A172 (cell line): Measurements from ENCODE around the gene NUP205. TPM values are rescaled to one million over a fixed set of nuclear protein-coding genes. Genes with fewer than 3 reads are reported as not detected.
"Not testable (repeated sequence)": the region's sequence is repeated elsewhere in the genome, so short reads cannot be mapped to it uniquely, and the experiment has no call there.

ENCODE experiments used
- DNase-seq: peaks from one replicate; pipeline ENCODE4 v3.0.0-alpha.2; 2015; ENCODE audit warnings: low spot score
- total RNA-seq: library from RNA; depleted of rRNA; stranded (reverse); fragments of >200 nt; shearing (Covaris generic); gene quantifications from 2 replicates; pipeline ENCODE4 v1.2.3, GENCODE V29; 2014

The NUP205 gene
- total RNA-seq, 1 experiment from 2014 or later, result 75.4 TPM

- peak; percentile 77 for DNase-seq
Observed at GRCh38 chr7:135620980-135621850, 63.5 kb downstream of the NUP205 start.

- DNase-seq, result no peak
Observed at GRCh38 chr7:135634191-135634878, 76.6 kb downstream of the NUP205 start.

GRCh38 chr7:135639690-135640089 is 82.0 kb downstream of the NUP205 start:
- DNase-seq, result not testable (repeated sequence)

GRCh38 chr7:135644154-135644553 is 86.4 kb downstream of the NUP205 start:
- DNase-seq, result no peak

DNA sequence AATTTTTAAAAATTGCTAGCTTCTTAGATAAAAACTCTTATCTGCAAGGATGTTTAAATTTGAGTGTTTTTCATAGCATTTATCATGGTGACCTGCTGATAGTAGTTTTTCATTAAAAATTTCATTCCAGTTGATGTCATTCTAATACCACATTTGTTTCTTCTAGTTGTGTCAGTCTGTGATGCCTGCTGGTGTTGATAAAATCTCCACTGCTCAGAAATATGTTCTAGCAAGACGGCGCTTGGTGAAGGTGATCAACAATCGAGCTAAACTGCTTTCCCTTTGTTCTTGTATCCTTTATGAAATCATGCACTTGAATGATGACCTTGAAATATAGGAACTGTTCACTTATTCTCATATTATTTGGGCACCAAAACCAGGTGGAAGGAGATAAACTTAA is 87.0 kb downstream of the NUP205 start:
- DNase-seq, result no peak

- DNase-seq, result peak; percentile 38
Observed at GRCh38 chr7:135645296-135645904, 87.7 kb downstream of the NUP205 start.

GRCh38 chr7:135647755-135648154 is 90.0 kb downstream of the NUP205 start:
- no peak for DNase-seq

DNA sequence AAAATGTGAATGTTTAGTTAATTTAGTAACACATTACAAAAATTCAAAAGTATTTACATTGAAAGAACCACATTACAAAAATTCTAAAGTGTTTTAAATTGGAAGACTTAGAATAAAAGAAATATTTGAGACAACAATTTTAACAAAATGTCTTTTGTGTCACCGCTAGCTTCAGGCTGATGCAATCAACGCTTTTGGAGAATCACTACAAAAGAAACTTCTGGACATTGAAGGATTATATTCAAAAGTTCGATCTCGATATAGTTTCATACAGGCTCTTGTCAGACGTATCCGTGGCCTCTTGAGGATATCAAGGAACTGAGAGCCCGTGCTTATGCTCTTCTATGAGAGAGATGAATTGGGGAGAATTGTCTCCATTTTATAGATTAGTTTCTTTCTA is 90.5 kb downstream of the NUP205 start:
- DNase-seq, result no peak

DNA sequence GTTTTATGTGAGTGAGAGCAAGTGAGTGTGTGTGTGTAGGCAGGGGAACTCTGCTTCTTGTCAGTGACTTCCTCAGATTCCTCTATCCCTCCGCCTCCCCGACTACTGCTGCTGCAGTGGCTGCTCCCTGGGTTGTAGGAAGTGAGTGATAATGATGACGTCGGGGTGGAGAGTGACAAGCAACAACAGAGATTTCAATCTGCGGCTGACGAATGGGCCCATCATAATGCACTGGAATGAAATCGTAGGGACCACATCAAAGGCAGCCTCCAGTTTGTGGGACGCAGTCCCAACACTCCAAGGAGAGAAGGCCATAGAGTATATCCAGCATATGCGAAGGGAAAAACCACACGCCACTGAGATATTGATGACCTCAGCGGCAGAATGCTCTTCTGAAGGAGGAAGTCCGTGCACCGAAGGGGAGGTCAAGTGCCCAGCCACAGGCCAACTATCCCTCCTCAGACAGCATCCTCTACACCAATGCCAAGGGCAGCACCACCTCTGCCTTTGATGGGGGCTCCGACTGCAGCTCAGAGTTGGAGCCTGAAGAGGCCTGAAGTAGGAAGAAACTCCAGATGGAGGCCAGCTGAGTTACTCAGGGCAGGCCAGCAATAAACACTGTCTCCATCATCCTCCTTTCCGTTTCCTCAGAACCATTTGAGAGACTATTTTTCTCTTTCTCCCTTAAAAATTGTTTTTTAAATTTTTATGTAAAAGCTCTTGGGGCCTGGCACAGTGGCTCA is 93.3 kb downstream of the NUP205 start:
- DNase-seq, result peak; percentile 6

DNA sequence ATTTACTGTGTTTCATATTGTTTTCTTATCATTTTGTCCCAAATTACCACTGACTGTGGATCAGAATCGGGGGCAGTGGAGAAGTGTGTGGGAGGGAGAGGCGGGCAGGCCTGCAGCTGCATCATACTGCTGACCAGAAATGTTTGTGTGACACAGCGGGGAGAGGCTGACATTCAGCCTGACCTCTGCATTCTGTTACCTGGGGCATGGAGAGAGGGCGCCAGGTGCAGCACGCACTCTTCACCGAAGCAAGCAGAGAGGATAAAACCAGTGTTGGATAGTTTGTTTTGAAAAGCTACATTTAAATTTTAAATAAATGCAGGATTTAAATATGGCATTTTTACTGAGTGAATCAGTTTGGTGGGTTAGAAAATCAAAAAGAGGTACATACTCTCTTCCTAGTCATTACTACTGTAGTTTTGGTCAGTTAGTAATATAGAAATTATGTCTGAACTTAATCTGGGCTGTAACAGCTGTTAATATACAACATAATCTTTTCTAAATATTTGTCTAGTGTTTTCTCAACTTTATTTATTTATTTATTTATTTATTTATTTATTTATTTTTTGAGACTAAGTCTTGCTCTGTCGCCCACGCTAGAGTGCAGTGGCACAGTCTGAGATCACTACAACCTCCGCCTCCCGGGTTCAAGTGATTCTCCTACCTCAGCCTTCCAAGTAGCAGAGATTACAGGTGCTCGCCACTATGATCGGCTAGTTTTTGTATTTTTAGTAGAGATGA is 95.8 kb downstream of the NUP205 start:
- no peak for DNase-seq

DNA sequence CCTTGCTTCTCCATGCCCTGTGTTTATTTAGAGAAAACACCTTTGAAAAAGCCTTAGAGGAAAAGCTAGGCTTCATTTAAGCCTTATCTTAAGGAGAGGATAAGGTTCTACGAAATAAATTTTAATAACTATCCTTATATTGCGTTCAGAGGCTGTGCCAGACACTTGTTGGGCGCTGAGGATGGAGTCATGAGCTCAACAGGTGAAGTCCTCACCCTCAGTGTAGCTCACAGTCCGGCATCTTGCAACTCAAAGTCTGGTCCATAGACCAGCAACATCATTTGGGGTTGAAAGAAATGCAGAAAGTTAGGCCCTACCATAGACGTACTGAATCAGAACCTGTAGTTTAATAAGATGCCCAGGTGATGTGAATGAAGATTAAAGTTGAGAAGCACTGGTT is 100.8 kb downstream of the NUP205 start:
- DNase-seq, result no peak

DNA sequence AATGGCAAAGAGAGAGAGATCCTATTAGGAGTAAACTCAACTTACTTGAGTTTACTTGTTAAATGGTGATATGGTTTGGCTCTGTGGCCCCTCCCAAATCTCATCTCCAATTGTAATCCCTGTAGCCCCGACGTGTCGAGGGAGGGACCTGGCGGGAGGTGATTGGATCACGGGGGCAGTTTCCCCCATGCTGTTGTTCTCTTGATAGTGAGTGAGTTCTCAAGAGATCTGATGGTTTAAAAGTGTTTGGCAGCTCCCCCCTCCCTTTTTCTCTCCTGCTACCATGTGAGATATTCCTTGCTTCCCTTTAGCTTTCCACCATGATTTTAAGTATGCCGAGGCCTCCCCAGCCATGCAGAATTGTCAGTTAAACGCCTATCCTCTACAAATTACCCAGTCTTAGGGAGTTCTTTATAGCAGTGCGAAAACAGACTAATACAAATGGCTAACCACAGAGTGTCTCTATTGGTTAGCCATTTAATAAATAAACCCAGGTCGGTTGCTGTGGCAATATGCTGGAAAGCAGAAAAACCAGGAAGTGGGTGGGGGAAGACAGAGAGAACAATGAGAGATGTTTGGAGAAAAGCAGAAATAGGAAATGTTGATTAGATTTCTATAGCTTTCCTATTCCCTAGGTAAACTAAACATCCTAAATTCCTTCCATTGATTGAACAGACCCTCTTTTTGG is 101.6 kb downstream of the NUP205 start:
- DNase-seq, result no peak

DNA sequence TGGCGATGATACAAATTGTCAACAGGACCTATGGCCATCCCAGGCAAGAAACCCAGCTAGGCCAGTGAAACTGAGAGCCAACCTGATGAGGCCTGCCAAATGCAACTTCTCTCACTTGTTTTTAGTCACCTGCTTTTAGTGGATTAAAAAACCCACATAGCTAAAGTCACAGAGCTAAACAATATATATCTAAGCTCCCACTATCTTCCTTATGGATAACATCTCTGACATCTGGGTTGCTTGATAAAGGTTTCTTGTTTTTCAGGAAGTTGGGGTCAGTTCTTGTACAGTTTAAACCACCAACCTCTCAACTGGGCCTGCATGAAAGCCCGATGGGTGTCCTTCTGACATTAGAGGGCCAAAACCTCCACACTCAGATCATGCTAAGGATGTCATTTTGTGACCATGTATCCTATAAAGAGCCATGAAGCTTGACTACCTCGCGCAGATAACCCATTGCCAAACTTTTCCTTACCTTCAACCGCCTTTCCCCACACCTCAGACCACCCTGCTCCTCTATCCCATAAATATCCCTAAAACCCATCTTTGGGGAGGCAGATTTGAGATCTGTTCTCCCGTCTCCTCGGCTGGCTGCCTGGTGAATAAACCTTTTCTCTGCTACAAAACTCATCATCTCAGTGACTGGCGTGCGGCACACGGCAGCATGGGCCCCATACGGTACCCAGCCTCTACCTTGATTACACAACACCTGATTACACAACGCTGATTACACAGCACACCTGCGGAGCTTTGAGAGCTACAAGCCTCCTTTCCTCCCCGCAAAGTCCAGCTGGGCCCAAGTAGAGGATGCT is 103.8 kb downstream of the NUP205 start:
- DNase-seq, result no peak

GRCh38 chr7:135662123-135662372 is 104.3 kb downstream of the NUP205 start:
- no peak for DNase-seq

- DNase-seq, result peak; percentile 84
Observed at GRCh38 chr7:135662373-135663114, 104.8 kb downstream of the NUP205 start, which contains the start of gene STMP1. Gene STMP1, plus strand, starts transcription at chr7:135662514.

- DNase-seq, result no peak
Observed at GRCh38 chr7:135664046-135664589, 106.4 kb downstream of the NUP205 start.

- DNase-seq, result no peak
Observed at GRCh38 chr7:135665042-135665441, 107.3 kb downstream of the NUP205 start.

GRCh38 chr7:135666156-135666555 is 108.4 kb downstream of the NUP205 start:
- no peak for DNase-seq

DNA sequence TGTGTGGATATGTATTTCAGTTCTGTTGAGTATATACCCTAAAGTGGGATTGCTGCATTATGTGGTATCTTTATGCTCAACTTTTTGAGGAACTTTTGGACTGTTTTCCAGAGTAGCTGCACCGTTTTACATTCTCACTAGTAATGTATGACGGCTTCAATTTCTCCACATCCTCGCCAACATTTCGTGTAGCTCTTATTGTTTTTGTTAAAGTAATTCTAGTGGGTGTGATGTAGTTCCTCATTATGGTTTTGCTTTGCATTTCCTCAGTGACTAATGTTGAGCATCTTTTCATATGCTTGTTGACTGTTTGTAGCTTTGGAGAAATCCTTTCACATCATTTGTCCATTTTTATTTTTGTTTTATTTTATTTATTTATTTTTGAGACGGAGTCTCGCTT is 109.1 kb downstream of the NUP205 start:
- DNase-seq, result no peak
